ENCODE data around the gene SIL1.

DNA sequence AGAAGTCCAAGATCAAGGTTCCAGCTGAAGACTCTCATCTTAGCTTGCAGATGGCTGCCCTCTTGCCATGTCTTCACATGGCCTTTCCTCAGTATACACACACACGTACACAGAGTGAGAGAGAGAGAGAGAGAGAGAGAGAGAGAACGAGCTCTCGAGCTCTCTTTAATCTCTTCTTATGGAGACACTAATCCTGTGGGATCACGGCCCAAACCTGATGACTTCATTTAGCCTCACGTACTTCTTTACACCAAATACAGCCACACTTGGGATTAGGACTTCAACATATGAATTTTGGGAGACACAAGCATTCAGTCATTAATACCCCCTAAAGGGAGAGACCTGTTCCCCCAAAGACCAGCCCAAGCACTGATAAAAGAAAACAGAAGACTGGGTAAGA lies 42.8 kb downstream of the SIL1 start:
- TF ChIP-seq, protein P1, sequence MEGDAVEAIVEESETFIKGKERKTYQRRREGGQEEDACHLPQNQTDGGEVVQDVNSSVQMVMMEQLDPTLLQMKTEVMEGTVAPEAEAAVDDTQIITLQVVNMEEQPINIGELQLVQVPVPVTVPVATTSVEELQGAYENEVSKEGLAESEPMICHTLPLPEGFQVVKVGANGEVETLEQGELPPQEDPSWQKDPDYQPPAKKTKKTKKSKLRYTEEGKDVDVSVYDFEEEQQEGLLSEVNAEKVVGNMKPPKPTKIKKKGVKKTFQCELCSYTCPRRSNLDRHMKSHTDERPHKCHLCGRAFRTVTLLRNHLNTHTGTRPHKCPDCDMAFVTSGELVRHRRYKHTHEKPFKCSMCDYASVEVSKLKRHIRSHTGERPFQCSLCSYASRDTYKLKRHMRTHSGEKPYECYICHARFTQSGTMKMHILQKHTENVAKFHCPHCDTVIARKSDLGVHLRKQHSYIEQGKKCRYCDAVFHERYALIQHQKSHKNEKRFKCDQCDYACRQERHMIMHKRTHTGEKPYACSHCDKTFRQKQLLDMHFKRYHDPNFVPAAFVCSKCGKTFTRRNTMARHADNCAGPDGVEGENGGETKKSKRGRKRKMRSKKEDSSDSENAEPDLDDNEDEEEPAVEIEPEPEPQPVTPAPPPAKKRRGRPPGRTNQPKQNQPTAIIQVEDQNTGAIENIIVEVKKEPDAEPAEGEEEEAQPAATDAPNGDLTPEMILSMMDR (IDR thresholded peaks at IDR 0.05) = no peak
- TF ChIP-seq POLR2A (IDR thresholded peaks at IDR 0.05) (no peak), EP300 (IDR thresholded peaks at IDR 0.05) (no peak)
